OCI-LY7 (cell line): ENCODE measurements around the gene MSLN.

ENCODE experiments used
- CTCF ChIP-seq: fragments of 200-600 bp; sonication (generic); conservative IDR thresholded peaks from 2 replicates; pipeline ENCODE4 v1.5.1; 2014; ENCODE audit warnings: mild to moderate bottlenecking, antibody characterized with exemption, low read length, moderate library complexity, mixed read lengths
- EZH2phosphoT487 ChIP-seq: fragments of 200-600 bp; sonication (generic); IDR thresholded peaks from 2 replicates; pipeline ENCODE4 v1.6.1; 2018; ENCODE audit warnings: low read depth, borderline replicate concordance, mild to moderate bottlenecking, mixed run types, antibody characterized with exemption, low read length, moderate library complexity, mixed read lengths

GRCh38 chr16:780296-780695 is 19.8 kb downstream of the MSLN start:
- TF ChIP-seq EZH2phosphoT487 (no peak), CTCF (no peak)
